GM19043 (cell line): Measurements from ENCODE around the gene BMS1.
"Not testable (repeated sequence)": the region's sequence is repeated elsewhere in the genome, so short reads cannot be mapped to it uniquely, and the experiment has no call there.

Source experiments
- ATAC-seq: cut with Tn5 transposase; IDR thresholded peaks from one replicate; pipeline ENCODE4 v1.9.1; 2021; ENCODE audit warnings: low read depth; ENCODE audit not compliant: unreplicated experiment

The BMS1 gene

DNA sequence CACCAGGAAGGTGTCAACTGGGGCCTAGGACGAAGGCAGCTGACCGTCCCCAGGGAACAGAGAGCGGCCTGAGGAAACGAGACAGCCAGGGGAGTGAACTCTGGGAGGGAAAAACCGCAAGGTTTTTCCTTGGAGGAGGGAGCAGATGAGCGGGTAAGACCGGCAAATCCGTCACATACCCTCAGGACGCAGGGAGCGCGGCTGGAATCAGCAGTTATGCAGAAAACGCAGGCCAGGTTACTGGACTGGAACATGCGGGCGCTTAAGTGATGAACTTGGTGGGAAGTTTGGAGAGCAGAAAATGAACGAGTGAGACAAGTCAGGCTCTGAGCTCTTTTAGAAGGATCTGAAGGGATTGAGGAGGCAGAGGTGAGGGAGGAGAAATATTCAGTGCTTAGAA is 76.7 kb downstream of the BMS1 start:
- no peak for ATAC-seq

DNA sequence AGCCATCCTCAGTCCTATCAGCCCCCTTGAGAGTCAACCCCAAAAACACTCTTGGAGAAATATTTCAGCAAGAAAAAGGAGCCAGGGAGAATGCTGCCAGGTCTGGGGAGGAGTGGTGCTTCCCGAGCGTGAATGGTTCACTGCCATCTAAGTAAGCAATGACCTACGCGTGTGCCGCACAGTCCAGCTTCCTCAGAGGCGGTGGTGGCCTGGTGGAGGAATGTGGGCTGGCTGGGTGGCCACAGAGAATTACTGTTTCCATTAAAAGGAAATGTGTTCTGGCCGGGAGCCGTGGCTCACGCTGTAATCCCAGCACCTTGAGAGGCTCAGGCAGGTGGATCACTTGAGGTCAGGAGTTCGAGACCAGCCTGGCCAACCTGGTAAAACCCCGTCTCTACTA is 77.4 kb downstream of the BMS1 start:
- ATAC-seq = not testable (repeated sequence)

DNA sequence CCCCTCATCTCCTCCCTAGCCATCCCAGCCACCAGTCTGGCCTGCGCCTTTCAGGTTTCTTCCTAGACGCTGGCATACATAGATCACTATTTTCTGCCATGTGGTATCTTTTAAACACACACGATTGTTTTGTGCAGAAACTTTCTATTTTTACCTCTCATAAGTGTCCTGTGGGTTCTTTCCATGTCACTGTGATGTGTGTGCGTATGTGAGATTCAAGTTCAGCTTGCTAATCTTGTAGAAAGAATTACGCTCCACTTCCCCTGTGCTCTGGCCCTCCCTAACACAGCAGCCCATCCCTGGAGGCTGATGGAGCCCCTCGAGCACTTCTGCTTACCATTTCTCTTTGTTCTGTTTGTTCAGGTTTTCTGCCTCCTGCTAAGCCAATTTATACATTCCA is 80.2 kb downstream of the BMS1 start:
- ATAC-seq = not testable (repeated sequence)

DNA sequence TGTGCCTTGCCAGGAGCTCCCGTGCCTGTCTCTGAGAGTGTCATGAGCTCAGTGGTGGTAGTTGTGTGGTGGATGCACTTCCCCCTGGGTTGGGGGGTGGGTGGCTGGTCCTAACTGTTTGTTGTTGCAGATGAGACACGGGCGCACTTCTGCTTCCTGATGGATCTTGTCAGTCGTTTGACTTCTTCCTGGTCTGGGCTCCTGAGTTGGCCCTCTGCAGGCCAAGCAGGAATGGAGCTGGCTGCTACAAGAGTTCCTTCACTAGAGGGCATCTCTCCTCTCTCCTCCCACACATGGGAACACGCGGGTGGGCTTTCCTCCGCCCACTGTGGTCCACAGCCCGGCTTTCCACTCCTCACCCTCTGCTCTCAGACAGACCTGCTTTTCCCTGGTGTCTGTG is 82.0 kb downstream of the BMS1 start:
- ATAC-seq = no peak

DNA sequence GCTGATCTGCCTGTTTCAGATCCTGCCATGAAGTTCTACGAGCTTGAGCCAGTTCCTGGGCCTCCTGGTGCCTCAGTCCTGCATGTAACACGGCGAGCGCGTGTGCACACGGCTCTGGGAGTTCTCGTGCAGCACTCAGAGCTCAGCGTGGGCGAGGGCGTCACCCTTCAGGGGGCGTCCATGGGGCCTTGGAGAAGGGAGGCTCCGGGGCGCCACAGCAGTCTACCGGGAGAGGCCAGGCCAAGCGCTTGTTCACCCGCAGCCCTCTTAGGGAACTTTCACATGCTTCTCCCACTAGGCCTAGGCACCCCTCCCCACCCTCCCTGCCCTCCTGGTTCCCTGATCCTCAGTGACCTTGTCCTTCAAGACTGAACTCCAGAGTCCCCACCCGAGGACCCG is 83.1 kb downstream of the BMS1 start:
- ATAC-seq = no peak

DNA sequence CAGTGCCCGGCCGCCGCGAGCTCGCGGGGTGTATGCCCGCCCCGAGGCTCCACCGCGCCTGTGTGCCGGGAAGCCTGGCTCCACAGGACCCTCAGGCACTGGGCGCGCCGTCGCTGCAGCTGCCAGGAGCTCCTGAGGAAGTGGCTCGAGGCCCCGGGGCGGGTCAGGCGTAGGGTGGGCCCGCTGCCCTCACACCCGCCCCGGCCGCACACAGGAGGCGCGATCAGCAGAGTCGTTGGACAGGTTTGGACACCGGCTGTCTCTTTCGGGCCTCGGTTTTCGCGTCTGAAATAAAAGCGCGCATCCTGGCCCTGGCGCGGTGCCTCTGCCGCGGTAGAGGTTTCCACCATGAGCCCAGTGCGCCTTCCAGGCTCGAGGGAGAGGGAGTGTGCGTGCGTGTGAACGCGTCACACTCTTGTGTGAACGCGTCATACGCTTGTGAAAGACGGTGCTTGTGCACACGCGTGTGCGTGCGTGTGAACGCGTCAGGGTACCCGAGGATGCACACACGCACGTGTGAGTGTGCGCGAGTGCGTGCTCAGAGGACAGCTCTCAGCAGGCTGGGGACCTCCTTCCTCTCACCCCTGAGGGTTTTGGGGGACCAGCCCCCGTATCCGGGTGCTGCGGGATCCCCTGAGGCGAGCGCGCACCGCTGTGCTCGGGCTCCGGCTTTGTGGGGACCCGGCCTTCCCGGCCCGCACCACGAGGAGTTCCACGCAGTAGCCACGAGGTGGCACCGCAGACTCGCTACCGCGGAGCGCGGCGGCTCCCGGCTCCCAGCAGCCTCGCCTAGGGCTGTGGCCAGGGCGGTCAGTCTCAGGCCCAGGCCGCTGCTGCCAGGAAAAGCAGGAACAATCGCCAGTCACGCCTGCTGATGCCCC is 83.8 kb downstream of the BMS1 start:
- ATAC-seq = no peak

DNA sequence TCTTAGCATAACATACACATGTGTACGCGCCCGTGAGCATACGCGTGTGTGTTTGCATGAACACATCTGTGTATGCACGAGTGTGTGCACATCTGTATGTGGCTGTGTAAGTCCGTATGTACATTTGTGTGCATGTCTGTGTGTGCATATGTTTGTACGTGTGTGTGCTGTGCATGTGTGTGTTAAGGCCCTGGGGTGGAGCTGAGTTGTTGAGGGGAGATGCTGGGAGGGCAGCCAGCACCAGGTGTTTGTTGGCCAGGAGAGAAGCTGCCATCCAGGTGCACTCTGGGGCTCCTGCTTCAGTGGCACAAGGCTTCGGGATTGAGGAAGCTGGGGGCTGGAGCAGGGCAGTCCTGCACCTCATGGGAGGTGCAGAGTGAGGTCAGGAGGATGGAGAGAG is 85.0 kb downstream of the BMS1 start:
- no peak for ATAC-seq

DNA sequence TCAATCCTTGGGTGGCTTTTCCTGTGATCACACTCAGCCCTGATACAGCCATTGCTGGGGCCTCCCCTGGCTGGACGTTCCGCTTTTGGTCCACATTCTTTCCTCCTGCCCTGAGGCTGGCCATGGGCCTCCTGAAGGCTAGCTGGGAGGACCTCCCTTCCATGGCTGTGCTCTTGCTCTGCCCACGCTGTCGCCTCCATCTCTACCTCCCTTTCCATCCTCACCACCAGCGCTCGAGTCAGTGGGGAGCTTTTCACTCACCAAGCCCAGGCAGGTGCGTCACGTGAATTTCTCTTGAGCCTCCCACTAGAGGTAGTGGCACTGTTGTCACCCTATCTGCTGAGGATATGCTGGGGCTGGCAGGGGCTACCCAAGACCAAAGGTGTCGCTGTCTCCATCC is 85.9 kb downstream of the BMS1 start:
- no peak for ATAC-seq

DNA sequence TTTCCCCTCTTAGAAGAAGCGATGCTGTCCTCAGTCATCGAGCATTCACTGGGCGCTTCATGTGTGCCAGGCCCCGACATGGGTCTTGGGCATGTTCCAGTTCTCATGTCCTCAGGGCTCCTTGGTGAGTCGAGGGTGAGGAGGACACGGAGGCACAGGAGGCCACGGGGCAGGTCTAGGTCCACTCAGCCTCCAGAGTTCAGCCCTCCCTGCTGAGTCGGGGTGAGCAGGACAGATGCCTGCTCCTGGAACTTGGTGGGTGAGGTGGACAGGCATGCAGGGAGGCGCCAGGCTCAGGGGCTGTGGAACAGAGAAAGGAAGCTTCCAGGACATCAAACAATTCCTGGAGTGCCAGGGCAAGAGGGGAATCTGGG is 87.4 kb downstream of the BMS1 start:
- no peak for ATAC-seq

DNA sequence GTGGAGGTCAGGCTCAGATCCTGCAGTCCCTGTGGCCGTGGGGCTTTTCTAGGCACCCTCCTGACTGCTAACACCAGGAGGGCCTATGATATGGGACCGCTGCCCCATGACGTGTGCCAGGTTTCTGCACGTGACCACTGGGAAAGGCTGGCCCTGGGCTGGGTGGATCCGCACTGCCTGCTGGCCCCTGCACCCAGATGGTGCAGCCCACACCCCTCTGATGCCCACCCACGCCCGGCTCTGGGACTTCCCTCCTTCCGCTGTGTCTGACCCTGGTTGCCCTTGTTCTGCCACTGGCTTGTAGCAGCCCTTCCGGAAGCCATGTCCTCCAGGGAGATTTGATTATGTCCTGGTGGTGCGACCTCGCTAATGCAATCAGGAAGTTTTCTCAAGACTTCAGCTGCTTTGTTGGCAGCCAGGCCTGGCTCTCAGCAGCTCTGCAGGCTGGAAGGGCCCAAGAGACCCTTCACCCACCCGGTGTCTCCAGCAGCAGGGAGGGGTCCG is 88.6 kb downstream of the BMS1 start:
- not testable (repeated sequence) for ATAC-seq

DNA sequence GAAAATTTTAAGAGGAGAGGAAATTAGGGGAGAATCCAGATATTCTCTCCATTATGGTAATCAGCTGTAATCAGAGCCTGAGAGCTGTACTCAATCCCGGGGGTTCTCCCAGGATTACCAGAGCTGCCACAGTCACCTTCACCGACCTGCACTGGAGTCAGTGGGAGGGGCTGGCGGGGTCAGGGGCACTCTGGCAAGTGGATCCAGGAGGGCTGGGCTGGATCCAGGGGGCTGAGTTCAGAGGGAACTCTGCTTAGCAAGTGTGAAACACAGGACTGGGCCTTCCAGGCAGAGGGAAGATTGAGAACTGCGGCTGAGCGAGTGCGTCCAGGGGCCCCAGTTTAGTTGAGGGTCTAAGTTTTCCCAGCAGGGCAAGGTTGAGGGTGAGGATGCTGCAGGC is 89.2 kb downstream of the BMS1 start:
- no peak for ATAC-seq

DNA sequence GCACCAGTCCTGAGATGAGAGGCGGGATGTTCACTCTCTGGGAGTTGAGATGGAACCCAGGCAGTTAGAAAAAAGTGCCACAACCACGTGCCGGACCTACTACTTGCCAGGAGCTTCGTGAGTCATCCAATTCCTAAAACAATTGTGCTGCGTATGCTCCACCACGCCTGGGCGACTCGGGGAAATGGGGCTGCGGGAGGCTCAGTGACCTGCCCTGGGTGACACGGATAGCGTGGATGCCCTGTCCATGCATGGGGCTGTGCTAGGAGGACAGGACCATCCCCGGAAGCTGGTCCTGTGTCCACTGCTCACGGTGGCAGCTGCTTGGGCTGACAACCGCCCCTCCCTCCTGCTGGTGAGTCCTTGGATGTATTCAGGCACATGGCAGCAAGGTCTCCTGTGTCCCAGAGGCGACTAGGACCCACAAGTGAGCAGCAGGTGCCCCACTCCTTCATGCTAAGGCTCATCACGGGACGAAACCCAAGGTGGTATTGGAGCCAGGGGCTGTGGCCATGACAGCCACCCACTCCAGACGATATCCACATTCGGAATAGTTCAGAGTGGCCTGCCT is 90.4 kb downstream of the BMS1 start:
- ATAC-seq = no peak

DNA sequence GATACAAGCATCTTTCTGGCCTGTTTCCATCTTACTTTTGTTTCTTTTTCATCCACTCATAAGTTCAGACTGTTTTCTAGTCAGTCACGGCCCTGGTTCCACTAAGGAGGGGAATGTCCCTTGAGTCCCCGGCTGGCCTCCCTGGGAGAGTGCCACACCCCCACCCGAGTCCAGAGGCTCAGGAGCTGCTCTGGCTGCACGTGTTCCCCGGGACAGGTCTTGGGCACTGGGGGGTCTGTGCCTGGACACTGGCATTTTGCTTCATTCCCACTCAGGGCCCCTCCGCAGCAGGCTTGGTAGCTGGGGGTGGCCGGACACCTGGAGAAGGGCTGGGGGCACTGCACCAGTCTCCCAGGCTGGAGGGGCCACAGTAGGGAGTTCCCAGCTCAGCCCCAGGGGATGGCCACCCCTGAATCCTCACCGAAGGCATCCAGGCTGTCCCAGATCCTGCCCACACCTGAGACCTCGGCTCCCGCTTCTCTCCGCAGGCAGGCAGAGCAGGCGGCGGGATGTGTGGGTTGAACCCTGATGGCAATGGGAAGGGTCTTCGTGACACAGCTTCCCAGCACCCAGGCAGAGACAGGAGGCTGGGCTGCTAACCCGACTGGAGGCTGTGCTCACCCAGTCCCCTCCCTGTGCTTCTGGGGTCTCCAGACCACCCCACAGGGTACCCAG is 92.3 kb downstream of the BMS1 start:
- no peak for ATAC-seq

DNA sequence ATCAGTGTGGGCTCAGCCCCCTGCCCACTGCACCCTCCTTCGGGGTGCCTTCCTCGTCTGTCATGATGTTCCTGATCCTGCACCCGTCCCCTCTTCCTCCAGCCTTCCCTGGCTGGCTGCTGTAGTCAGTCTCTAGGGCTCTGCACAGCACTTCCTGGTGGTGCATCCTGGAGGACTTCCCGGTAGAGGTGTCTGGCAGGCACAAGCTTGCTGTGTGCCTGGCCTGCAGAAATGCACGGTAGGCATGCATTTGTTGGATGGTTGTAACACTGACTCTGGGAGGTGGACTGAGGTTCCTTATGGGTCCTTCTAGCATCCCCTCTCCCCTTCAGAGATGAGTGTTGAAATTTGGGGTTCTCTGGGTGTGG is 92.8 kb downstream of the BMS1 start:
- no peak for ATAC-seq

DNA sequence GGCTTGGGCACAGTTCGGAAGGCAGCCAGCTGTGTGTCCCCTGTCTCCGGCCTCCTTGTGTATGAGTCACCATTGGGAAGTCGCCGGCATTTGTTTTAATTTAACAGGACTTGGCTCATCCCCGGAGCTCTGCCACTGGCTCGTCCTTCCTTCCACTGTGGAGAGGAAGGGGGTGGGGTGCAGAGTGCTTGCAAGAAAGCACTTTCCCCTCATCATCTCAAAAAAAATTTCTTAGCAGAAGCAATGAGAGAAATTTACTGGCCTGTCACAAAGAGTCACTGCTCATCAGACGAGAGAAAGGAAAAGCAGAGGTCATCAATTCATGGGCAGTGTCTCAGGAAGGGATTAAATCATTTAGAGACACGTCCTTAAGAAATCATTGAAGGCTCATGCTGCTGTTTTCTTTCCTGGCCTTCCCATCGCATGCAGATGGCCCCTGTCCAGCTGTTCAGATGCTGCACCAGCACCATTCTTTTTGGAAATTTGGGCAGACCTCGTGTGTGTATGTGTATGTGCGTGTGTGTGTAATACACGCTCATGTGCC is 93.3 kb downstream of the BMS1 start:
- ATAC-seq = no peak

DNA sequence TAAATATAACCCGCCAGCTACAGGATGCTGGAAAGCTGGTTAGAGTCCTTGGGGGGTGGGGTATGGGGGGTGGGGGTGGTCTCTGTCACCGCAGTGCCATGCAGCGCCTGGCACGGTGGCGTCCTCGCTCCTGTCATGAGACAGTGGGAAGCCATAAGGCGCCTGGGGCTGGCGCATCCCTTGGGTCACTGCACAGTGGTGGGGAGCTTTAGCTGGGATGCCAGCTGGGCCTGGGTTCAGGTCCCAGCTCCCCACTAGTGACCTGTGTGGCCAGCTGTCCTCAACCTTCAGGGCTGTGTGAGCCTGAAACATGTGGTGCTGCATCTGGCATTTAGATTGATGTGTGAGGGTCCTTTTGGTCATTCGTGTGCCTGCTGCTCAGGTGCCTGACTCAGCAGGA is 93.9 kb downstream of the BMS1 start:
- ATAC-seq = no peak

DNA sequence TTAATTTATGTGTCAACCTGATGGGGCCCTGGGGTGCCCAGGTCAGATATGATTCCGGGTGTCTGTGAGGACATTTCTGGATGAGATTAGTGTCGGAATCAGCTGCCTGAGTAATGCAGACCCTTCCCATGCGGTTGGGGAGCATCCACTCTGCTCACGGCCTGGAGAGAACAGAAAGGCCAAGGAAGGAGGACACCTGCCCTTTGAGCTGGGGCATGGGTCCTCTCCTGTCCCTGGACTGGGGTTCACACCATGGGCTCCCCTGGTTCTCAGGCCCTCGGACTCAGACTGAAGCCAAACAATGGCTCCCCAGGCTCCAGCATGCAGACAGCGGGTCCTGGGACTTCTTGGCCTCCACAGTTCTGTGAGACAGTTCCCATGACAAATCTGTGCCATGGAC is 94.3 kb downstream of the BMS1 start:
- no peak for ATAC-seq

DNA sequence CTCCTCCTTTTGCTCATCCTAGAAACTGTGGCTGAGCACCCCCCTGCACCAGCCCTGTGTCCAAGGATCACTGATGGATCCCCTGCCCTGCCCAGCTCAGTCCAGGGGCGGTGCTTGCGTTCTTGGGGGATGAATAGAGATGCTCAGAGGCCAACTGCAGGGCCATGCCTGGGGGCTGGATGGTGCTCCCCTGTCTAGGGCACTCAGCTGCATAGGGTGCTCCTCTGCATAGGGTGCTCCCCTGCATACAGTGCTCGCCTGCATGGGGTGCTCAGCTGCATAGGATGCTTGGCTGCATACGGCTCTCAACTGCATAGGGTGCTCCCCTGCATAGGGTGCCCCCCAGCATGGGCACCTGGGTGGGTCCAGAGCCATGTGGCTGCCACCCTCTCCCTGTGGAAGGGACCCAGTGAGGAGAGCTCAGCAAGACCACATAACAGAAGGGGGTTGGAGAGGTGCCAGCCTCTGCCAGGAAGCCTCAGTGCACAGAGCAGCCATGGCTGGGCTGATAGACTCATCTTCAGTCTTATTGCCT is 95.0 kb downstream of the BMS1 start:
- ATAC-seq = no peak

DNA sequence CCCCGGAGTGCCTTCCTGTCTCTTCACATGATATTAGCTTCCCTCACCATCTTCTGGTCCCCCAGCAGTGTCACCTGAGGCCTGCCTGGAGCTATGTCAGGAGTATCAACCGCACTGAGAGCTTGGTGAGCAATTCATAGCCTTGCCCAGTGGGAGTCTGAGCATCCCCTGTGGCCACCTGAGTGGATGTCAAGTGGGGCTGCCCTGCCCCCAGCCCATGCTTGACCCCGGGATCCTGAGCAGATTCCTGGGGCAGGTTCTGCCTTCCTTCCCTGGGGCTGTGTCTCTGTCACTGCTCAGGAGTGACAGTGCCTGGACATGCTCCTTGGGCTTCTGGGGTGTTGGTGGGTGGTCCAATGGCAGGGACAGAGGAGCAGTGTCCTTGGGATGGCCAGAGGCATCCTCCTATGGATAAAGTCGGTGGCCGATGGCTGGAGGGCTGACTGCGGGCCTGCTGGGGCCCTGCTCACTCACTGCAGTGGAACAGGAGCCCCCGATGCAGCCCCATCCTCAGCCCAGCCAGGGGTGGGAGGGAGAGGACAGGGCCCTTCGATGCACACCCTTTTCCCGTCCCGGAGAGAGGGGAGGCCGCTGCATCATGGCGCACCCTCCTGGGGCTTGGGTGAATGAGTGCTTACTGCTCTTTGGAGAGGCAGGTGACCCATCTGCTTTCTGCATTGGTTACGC is 95.7 kb downstream of the BMS1 start:
- no peak for ATAC-seq

DNA sequence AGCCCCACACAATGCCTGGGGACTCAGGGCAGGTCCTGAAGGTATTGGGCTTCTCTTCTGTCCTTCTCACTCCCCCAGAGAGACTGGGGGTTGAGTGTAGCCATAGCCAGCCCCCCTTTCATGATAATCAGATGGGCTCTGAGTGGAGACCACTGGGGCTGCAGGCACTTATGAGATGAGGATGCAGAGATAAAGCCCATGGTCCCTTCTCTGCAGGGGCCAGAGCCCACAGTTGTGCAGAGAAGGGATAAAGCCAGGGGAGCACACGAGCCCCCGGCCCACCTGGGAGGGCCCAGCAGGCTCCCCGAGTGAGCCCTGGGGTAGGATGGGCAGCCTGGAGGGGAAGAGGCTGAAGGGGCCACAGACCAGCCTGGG is 96.2 kb downstream of the BMS1 start:
- ATAC-seq = no peak
